Measurements from ENCODE around the gene FNIP2. TPM values are rescaled to one million over a fixed set of nuclear protein-coding genes. Genes with fewer than 3 reads are reported as not detected.
"Not testable (repeated sequence)": the region's sequence is repeated elsewhere in the genome, so short reads cannot be mapped to it uniquely, and the experiment has no call there.

FNIP2 gene
- polyA plus RNA-seq, 3 donors, result 7.3 to 23.7 (median 9.6) TPM

DNA sequence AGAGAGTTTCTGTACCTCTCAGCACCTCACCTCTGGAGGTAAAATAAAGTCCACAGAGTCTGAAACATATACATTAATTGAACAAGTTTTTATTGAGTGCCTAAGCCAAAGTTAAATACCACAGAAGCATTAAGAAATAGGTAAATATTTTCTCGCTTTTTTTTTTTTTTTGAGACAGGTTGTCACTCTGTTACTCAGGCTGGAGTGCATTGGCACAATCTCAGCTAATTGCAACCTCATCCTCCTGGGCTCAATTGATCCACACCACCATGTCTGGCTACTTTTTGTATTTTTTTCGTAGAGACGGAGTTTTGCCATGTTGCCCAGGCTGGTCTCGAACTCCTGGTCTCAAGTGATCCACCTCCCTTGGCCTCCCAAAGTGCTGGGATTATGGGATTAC lies 10.1 kb upstream of the FNIP2 start:
- H3K27ac ChIP-seq (ENCODE audit: low read depth, low read length), result no peak overlapping the region
- WGBS, 3 donors, result 92 to 96% (median 94%) methylated on average over 4 of the region's 4 CpGs

DNA sequence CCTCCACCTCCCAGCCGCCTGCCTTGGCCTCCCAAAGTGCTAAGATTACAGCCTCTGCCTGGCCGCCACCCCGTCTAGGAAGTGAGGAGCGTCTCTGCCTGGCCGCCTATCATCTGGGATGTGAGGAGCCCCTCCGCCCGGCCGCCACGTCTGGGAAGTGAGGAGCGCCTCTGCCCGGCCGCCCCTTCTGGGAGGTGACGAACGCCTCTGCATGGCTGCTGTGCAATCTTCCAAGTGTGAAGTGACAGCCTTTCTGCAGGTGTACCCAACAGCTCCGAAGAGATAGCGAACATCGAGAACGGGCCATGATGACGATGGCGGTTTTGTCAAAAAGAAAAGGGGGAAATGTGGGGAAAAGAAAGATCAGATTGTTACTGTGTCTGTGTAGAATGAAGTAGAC lies 9.3 kb upstream of the FNIP2 start:
- H3K27ac ChIP-seq (ENCODE audit: low read depth, low read length), result not testable (repeated sequence)
- 96 to 98% (median 97%) methylated on average over 17 to 19 of the region's 20 CpGs for WGBS, 3 donors

DNA sequence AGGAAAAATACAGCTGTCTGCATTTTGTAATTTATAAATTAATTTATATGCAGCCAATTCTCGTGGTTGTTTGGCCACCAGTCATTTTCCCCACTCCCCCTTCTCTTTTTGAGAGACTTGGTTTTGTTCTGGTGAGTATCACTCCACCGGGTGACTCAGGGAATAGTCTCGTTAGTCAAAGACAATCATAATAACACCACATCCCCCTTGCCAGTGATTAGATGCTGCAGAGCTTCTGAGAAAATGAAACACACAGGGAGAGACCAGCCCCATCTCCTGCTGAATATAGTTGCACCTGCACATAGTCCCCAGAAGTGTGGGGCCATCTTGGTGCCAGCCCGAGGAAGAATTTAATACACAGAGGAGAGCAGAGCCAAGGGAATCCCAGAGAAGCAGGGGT lies 8.0 kb upstream of the FNIP2 start:
- WGBS, 3 donors, result 86 to 89% (median 88%) methylated on average over 4 of the region's 4 CpGs
- no peak overlapping the region for H3K27ac ChIP-seq (ENCODE audit: low read depth, low read length)

DNA sequence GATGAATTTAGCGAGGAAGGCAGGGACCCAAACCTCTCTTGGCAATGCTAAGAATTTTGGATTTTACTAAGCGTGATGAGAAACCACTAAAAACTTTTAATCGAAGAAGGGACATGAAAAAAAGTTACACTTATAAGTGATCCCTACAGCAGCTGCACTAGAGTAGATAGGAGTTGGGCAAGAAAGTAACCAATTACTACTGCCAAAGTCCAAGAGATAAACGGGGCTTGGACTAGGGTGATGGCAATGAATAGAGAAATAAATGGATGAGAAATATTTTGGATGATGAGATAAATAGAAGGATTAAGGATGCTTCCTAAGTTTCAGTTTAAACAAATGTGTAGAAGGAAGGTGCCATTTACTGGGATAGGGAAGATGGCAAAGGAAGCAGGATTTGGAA lies 6.3 kb upstream of the FNIP2 start:
- H3K27ac ChIP-seq (ENCODE audit: low read depth, low read length), result no peak overlapping the region
- WGBS, 3 donors, result 79 to 83% (median 81%) methylated on average over 4 of the region's 4 CpGs

DNA sequence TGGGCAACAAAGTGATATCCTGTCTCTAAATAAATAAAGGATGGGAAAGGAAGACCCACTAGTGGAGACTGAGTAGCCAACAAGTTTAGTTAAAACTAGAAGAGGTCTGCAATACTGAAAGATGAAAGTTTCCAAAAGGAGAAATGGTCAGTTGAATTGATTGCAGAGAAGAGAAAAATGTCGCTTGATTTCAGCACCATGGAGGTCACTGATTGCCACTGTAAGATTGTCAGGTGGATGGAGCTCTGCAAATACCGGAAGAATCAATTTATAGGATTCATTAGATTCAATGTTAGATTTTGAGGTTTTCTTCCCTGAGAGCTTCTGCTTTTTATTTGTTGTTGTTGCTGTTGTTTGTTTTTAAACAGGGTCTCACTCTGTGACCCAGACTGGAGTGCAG lies 5.4 kb upstream of the FNIP2 start:
- 46 to 49% (median 48%) methylated on average over 2 of the region's 2 CpGs for WGBS, 3 donors
- no peak overlapping the region for H3K27ac ChIP-seq (ENCODE audit: low read depth, low read length)

DNA sequence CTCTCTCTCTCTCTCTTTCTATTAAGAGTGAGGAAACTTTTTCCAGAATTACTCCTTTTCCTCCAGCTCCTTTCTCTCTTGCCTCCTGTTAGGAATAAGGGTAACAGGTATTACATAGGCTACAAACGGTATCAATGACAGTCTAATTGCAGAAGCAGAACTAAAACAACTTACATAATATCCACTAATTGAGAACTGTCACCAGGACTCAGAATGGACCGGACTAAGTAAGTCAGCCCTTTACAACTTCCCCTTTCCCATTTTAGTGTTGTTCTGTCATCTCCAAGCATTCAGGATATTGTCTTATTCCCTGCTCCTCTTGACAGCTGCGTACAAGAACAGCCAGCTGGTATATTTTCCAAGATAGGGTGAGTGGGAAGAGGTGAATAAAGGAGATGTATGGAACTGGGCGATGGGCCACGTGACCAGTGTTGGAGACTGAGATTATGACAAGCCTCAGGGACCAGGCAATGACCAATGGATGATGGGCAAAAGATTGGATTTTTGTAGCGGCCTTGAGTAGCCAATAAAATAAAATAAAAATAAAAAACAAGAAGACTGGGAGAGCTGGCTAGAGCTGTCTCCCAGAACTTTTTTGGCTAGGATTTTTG lies 2.3 kb upstream of the FNIP2 start:
- WGBS, 3 donors, result 76 to 91% (median 78%) methylated on average over 6 of the region's 6 CpGs
- no peak overlapping the region for H3K27ac ChIP-seq (ENCODE audit: low read depth, low read length)

DNA sequence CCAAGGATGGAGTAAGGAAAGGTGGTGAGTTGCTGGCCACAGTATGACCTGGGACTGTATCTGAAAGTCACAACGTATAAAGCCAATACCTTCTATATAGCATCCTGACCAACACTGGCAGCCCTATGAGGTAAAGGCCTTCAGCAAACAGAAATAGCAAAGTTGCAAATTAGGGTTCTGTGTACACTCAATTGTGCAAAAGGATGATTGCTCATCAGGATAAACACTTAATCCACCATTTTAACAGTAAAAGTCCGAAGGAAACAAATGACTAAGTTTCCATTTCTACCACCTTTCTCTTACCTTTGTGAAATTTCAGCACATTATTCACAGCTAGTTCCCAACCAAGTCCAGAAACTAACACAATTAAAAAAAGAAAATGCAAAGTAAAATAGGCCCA lies 1.4 kb upstream of the FNIP2 start:
- no peak overlapping the region for H3K27ac ChIP-seq (ENCODE audit: low read depth, low read length)

DNA sequence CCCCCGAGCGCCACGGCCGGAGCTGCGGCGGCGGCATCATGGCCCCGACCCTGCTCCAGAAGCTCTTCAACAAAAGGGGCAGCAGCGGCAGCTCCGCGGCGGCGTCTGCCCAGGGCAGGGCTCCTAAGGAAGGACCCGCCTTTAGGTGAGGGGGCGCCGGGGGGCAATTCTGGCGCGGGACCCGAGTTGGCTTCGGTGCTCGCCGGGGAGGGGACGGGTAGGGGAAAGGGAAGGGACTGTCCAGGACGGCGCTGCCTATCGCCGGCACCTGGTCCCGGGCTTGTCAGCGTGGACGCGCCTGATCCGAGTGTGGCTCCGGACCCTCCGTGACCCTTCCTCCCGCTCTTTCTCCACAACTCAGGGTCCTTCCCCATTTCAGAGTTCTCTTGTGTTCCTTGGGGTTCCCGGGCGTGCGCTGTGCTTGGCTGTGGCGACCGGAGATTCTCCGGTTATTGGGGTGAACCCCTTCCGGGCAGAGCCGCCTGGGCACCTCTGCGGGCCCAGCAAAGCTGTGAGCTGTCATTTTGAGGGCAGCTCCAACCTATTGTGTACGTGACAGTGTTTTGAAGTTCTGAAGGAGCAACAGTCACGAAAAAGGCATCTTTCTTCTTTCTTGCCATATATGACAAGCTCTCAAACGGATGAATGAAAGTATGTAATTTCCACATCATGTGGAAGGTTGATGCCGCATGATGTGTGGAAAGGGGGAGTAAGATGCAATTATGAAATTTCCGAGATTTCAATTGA lies 522 bp downstream of the FNIP2 start:
- WGBS, 3 donors, result 1 to 2% (median 1%) methylated on average over 38 to 49 of the region's 49 CpGs
- no peak overlapping the region for H3K27ac ChIP-seq (ENCODE audit: low read depth, low read length)

More for the DNA sequence above, 1.4 kb upstream of the FNIP2 start:
- 42 to 47% (median 44%) methylated on average over 2 of the region's 2 CpGs for WGBS, 3 donors

DNA sequence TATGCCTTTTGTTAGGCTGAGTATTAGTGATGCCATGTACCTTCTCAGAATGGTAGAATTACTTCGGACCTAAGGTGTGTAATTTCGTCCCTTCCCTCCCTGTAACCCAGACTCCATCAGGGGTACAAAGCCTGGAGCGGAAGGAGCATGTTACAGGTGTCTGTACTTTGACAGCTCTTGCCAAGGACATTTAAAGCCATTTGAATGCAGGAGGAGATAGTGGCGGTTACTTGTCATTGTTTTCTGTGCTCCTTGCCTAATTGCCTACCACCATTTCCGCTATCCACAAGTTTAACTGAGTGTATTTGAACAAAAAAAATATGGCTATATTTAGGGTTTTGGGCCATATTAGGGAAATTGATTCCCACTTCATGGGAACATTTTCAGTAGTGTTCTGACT lies 1.8 kb downstream of the FNIP2 start:
- 58 to 81% (median 64%) methylated on average over 5 of the region's 5 CpGs for WGBS, 3 donors
- H3K27ac ChIP-seq (ENCODE audit: low read depth, low read length), result no peak overlapping the region

DNA sequence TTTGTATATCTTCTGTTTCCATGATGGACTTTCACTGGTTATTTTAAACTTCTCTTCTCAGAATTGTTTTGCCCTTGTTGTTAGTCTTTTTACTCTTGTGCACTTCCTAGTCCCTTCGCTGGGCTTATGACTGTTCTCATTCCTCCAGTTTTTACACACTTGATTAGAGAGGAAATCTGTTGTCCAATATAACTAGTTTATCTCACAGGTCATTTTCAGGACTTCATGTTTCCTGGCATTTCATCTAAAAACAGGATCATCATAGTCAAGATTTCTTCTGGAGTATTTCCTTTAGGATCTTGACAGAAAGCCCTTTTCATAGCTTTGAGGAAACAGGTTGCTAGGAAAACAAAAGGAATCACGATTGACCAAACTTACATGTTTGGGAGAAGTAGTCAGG lies 3.0 kb downstream of the FNIP2 start:
- H3K27ac ChIP-seq (ENCODE audit: low read depth, low read length), result no peak overlapping the region
- WGBS, 3 donors, result 52 to 62% (median 62%) methylated on average over 2 of the region's 2 CpGs

DNA sequence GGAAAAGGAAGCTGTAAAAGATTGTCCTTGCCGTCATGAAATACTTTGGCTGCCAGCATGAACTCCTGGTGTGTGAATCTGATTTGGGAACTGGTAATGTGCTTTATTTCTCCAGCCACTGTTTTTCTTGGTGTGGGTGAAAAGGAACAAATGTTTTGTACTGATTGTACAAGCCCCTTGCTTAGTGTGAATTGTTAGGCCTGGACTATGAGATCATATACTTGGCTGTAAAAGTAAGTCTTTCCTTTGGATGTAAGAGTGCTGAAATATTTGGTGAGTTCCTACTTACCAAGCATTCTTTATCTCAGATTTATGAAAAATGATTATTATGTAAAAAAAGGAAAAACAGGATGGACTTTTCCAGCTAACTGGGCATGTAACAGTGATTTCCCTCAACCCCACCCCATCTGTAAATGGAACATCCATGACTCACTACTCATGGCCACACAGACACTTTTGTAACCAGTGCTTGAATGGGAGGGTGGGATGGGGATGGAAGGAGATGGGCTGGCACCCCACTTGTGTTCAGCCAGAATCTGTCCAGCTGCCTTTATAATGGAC lies 6.3 kb downstream of the FNIP2 start:
- H3K27ac ChIP-seq (ENCODE audit: low read depth, low read length), result no peak overlapping the region
- WGBS, 3 donors, result 7 to 18% (median 11%) methylated on average over 1 of the region's 1 CpG

DNA sequence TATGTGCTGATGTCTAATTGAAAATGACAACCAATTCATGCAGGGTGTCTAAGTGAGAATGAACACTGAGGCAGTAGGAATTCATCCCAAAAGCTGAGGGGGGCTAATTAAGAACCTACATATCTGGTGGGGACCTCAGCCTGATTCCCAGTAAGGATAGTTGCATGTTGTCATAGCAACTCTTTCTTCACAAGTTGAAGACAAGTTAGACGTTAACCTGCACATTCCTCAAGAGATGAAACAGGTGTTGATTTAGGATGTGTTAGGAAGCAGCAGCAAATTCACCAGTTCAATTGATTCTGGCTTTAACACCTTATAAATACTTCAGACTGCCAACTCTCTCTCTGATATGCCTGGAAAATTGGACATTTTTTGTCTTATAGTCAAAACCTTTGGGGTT lies 7.3 kb downstream of the FNIP2 start:
- 34 to 77% (median 74%) methylated on average over 1 of the region's 1 CpG for WGBS, 3 donors
- no peak overlapping the region for H3K27ac ChIP-seq (ENCODE audit: low read depth, low read length)

DNA sequence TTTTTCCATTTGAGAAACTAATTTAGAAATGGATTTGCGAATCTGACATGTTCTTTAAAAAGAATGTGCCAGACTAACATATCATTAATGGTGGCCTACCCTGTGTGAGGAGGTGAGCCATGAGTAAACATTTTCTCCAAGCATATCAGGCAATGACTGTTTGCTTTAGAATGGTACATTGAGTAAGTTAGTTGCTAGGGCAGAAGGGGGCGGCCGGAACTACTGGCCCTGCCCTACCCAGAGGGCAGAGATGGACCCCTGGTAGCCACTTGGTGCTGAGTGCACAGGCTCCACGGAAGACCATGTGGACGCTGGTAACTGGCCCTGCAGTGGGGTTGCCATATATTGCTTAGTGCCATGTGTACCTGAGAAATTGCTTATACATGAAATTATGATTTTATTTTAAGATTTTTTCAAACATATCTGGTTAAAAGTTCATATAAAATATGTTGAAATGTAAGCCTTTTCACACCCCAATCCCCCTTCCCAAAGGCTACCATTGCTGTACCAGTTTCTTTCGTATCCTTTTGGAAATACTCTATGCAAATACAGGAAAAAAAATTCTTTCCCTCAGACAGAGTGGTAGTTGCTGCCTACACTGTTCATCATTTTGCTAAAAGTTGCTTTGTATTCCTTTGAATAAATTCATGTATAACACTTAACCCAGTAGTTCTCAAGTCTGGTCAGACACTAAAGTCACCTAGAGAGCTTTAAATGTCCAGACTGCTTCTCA lies 8.8 kb downstream of the FNIP2 start:
- no peak overlapping the region for H3K27ac ChIP-seq (ENCODE audit: low read depth, low read length)
- 65 to 93% (median 69%) methylated on average over 6 of the region's 6 CpGs for WGBS, 3 donors

DNA sequence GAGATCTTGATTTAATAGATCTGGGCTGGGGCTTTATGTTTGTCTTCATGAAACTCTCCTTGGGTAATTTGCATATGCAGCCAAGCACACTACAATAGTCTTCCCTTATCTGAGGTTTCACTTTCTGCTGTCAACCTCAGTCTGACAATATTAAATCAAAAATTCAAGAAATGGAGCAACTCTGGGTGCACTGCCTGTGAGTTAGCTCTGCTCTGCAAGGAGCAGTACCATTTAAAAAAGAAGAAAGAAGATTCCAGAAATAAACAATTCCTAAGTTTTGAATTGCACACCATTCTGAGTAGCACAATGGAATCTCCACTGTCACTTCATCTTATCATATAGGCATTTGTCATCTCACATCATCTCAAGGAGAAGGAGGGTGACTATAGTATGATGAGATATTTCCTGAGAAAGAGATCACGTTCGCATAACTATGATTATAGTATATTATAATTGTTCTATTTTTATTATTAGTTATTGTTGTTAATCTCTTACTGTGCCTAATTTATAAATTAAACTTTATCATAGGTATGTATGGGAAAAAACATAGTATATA lies 9.4 kb downstream of the FNIP2 start:
- no peak overlapping the region for H3K27ac ChIP-seq (ENCODE audit: low read depth, low read length)
- 61 to 76% (median 63%) methylated on average over 2 of the region's 2 CpGs for WGBS, 3 donors

DNA sequence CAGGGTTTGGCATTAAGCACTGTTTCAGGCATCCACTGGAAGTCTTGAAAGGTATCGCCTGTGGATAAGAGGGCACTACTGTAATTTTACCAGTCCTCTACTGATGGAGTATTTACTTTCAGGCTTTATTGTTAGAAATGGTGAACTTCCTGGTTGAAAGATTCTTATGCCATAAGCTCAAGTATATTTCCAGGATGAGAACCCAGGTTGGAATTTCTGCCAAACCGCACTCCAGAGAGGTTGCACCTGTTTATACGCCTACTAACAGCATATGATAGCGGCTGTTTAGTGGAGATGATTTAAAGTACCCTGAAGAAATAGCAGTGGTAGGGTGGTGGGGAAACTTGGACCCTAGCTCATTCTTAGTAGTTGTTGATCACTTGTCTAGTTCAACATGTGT lies 9.9 kb downstream of the FNIP2 start:
- no peak overlapping the region for H3K27ac ChIP-seq (ENCODE audit: low read depth, low read length)

DNA sequence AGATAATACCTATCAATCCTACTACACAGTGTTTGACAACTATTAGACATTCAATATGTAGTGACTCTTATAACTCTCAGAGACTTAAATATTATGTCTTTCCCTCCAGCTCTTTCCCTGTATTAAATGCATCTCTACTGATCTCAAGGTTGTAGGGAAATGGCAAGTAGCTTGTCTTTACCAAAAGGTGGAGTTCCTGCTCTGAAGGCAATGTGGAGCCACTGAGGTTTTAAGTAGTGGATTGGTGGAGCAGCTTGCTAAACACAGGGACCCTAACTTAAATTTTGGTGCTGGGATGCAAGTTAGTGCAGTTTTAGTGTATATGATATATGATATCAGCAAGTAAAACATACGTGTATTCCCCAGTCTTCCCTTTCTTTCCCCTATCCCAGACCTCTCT lies 13.1 kb downstream of the FNIP2 start:
- 18 to 68% (median 56%) methylated on average over 1 of the region's 1 CpG for WGBS, 3 donors
- no peak overlapping the region for H3K27ac ChIP-seq (ENCODE audit: low read depth, low read length)

More for the DNA sequence above, 9.9 kb downstream of the FNIP2 start:
- 57 to 83% (median 73%) methylated on average over 4 of the region's 4 CpGs for WGBS, 3 donors

DNA sequence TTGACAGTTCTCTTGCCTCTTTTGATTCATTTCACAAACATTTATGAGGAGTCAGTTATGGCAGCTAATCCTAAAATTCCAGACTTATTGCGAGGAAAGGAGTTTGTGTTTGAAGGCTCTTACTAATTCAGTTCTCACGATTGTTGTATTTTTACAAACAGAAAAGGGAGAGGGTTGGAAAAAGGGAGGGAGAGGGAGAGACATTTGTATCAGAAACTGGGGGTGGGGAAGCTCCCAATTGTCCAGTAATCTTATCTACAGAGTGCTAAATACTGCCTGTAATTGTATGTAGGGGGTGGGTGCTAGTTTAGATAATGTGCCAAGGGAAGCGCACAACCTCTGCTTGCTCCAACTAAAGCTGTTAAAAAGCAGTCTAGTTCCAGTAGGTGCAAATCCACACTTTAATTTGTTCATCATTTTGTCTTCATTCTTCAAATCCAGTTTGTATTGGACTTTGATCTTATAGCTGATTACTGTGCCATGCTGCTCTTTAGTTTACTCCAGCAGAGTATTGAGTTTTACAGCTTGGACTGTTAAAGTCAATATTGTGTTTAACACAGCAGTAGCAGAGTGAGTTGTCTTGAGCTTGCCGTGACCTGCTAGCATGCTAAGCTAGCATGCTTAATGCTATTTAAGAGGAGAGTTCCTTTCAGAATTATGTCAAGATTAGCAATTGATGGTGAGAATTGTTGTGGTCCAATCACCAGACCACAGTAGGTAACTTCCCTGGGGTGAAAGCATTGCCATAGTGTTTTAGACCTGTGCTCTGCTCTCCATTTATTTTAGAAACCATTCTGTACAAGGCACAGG lies 13.9 kb downstream of the FNIP2 start:
- 36 to 64% (median 60%) methylated on average over 4 of the region's 4 CpGs for WGBS, 3 donors
- no peak overlapping the region for H3K27ac ChIP-seq (ENCODE audit: low read depth, low read length)

DNA sequence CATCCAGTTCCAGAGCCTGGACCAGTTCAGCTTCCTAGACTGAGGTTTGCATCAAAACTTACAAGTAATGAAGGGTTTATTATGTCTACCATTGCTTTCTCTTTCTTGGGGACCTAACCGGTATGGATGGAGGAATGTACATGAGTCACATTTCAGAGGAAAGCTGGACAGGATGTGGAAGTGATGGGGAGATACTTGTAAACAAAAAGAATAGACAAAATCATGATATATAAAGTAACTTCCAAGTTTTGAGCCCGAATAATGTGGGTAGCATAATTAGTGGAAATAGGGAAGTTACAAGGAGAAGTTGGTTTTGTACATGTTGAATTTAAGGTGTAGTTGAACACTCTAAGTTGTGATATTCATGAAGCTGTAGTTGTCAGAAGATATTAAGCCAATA lies 15.0 kb downstream of the FNIP2 start:
- whole genome bisulfite sequencing, 3 donors, result 16 to 55% (median 20%) methylated on average over 2 of the region's 2 CpGs
- no peak overlapping the region for H3K27ac ChIP-seq (ENCODE audit: low read depth, low read length)

All from adipose tissue (tissue), 3 donors.